Fibroblast of skin of right biceps (primary cell): ENCODE measurements around the gene NAP1L5.

Experiments used
- DNase-seq: peaks from one replicate; pipeline ENCODE4 v3.0.0-alpha.2; 2013

NAP1L5 gene

GRCh38 chr4:88720451-88721428 is 23.1 kb upstream of the NAP1L5 start:
- no peak for DNase-seq

- no peak for DNase-seq
Observed at GRCh38 chr4:88719381-88719780, 21.8 kb upstream of the NAP1L5 start.

- no peak for DNase-seq
Observed at GRCh38 chr4:88718098-88718497, 20.5 kb upstream of the NAP1L5 start.

GRCh38 chr4:88713782-88714181 is 16.2 kb upstream of the NAP1L5 start:
- no peak for DNase-seq

GRCh38 chr4:88709989-88710388 is 12.4 kb upstream of the NAP1L5 start:
- no peak for DNase-seq

- DNase-seq, result peak; percentile 64
Observed at GRCh38 chr4:88706574-88706973, 8.9 kb upstream of the NAP1L5 start.

- DNase-seq, result peak; percentile 47
Observed at GRCh38 chr4:88705805-88706492, 8.3 kb upstream of the NAP1L5 start.

GRCh38 chr4:88705223-88705622 is 7.6 kb upstream of the NAP1L5 start:
- no peak for DNase-seq

GRCh38 chr4:88702782-88703181 is 5.2 kb upstream of the NAP1L5 start:
- no peak for DNase-seq

- no peak for DNase-seq
Observed at GRCh38 chr4:88698519-88698918, 890 bp upstream of the NAP1L5 start.

GRCh38 chr4:88697141-88697540 is 488 bp downstream of the NAP1L5 start:
- peak; percentile 27 for DNase-seq

GRCh38 chr4:88696630-88697029 is 999 bp downstream of the NAP1L5 start:
- DNase-seq, result no peak

GRCh38 chr4:88693792-88694191 is 3.8 kb downstream of the NAP1L5 start:
- no peak for DNase-seq

- peak; percentile 60 for DNase-seq
Observed at GRCh38 chr4:88690355-88690754, 7.3 kb downstream of the NAP1L5 start.

GRCh38 chr4:88681209-88681608 is 16.4 kb downstream of the NAP1L5 start:
- no peak for DNase-seq

GRCh38 chr4:88675543-88675942 is 22.1 kb downstream of the NAP1L5 start:
- no peak for DNase-seq

- DNase-seq, result peak; percentile 38
Observed at GRCh38 chr4:88674979-88675378, 22.6 kb downstream of the NAP1L5 start.

GRCh38 chr4:88674565-88674964 is 23.1 kb downstream of the NAP1L5 start:
- DNase-seq, result peak; percentile 38

GRCh38 chr4:88673886-88674285 is 23.7 kb downstream of the NAP1L5 start:
- DNase-seq, result no peak

- no peak for DNase-seq
Observed at GRCh38 chr4:88672987-88673386, 24.6 kb downstream of the NAP1L5 start.

GRCh38 chr4:88661739-88662138 is 35.9 kb downstream of the NAP1L5 start:
- peak; percentile 88 for DNase-seq

GRCh38 chr4:88660446-88661294 is 37.0 kb downstream of the NAP1L5 start:
- DNase-seq, result peak; percentile 60

GRCh38 chr4:88659890-88660208 is 37.8 kb downstream of the NAP1L5 start:
- no peak for DNase-seq
